Endothelial cell of coronary artery (primary cell): ENCODE data around the gene CEMIP. TPM values are rescaled to one million over a fixed set of nuclear protein-coding genes. Genes with fewer than 3 reads are reported as not detected.

Experiments used
- total RNA-seq: library from RNA; depleted of rRNA; stranded (reverse); fragments of >200 nt; gene quantifications from 2 replicates; pipeline ENCODE4 v1.2.3, GENCODE V29; 2014

The CEMIP gene, protein sequence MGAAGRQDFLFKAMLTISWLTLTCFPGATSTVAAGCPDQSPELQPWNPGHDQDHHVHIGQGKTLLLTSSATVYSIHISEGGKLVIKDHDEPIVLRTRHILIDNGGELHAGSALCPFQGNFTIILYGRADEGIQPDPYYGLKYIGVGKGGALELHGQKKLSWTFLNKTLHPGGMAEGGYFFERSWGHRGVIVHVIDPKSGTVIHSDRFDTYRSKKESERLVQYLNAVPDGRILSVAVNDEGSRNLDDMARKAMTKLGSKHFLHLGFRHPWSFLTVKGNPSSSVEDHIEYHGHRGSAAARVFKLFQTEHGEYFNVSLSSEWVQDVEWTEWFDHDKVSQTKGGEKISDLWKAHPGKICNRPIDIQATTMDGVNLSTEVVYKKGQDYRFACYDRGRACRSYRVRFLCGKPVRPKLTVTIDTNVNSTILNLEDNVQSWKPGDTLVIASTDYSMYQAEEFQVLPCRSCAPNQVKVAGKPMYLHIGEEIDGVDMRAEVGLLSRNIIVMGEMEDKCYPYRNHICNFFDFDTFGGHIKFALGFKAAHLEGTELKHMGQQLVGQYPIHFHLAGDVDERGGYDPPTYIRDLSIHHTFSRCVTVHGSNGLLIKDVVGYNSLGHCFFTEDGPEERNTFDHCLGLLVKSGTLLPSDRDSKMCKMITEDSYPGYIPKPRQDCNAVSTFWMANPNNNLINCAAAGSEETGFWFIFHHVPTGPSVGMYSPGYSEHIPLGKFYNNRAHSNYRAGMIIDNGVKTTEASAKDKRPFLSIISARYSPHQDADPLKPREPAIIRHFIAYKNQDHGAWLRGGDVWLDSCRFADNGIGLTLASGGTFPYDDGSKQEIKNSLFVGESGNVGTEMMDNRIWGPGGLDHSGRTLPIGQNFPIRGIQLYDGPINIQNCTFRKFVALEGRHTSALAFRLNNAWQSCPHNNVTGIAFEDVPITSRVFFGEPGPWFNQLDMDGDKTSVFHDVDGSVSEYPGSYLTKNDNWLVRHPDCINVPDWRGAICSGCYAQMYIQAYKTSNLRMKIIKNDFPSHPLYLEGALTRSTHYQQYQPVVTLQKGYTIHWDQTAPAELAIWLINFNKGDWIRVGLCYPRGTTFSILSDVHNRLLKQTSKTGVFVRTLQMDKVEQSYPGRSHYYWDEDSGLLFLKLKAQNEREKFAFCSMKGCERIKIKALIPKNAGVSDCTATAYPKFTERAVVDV (N-terminal part only)
- 0.19 and 0.27 TPM in 2 replicates for total RNA-seq

DNA sequence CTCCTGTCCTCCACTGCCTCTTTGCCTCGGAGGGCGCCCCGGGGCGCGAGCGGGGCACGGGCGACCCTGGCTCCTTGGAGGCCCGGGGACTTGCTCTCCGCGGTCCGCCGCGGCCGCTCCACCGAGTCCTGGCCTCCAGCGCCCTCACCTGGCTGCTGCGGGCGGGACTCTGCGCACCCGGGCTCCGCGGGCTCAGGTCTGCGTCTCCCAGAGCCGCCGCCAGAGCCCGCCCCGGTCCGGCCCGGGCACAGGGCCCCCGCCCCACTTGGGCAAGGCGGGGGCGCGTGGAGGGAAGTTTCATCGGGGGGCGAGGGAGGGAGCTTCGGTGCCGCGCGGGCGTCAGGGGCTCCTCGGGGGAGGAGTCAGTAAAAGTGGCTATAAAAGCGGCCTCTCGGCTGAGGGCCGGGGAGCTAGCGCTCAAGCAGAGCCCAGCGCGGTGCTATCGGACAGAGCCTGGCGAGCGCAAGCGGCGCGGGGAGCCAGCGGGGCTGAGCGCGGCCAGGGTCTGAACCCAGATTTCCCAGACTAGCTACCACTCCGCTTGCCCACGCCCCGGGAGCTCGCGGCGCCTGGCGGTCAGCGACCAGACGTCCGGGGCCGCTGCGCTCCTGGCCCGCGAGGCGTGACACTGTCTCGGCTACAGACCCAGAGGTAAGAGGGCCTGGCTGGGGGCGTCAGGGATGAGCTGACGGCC is at the start of gene CEMIP:
CEMIP (plus strand) TSS at position 407 of the 694 bp plus-strand sequence. CDS start 94,510 bp downstream, outside the sequence.

DNA sequence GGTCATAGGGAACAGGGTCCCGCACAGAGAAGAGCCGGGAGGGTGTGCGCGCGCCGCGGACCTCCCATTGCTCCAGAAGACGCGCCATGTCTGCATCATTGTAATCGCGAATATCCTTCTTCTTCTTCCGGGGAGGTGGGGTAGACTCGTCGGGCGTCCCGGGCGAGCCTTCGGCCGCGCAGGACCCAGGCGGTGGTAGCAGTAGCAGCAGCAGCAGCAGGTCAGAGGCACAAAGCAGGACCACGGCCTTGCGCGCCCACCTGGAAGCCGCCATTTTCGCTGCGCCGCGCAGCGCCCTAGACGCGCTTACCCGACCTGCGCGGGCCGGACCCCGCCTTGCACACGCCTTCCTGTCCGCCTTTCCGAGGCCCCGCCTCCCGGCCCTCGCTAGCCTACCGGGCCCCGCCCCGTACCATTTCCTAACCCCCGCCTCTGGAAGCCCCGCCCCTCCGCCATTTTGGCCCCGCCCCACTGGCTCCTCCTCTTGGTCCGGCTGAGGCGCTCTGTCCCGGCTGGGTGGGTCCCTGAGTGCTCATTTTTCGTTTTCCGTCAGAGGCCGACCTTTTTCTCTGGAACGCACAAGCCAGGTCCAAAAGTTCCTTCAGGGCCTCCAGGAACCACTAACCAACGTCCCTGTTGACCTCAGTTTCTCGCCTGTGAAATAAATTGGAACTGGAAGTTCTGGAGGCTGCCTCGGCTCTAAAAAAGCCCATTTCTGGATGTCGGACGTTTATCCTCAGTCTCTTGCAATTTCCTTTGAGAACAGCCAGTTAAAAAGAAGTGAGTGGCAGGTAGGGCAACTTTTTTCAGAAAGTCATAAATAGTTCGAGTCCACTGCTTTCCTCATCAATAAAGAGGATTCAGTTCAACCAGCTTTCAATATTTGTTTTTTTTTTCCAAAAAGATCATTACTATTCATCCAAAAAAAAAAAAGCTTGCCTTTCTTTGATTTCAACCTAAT is 210.6 kb downstream of the CEMIP start, which contains the start of gene MESD:
MESD (minus strand) TSS at position 302 of the 961 bp plus-strand sequence; CDS start at position 274, 28 bp downstream.

DNA sequence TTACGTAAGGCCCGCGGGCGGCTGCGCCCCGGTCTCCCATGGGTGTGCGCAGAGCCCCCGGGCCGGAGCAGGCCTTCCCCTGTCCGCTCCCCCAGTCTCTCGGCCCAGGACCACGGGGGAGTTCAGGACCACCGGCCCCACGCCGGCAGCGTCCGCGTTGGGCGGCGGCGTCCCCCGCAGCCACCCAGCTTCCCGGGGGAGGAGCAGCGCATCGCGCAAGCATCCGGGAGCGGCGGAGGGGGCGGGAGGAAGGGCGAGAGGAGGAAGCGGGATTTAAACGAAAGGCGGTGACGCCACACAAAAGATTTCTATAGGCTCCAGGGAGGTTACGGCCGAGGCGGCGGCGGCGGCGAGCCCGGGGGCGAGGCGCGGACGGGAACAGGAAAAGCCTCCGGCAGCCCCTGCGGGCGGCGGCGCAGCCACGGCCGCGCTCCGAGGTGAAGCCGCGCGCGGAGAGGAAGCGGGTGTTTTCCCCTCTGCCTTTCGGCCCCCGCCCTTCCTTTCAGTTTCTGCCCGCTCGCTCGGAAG is 221.5 kb downstream of the CEMIP start, which contains the start of gene TLNRD1:
TLNRD1 (plus strand) TSS at position 300 of the 528 bp plus-strand sequence. CDS start 1,349 bp downstream, outside the sequence.

Other genes with a start within 250 kb of the CEMIP start
- gene ABHD17C, start 84.1 kb upstream of the CEMIP start, total RNA-seq, result 5.4 and 7.0 TPM in 2 replicates
- gene MESD, start 210.4 kb downstream of the CEMIP start, total RNA-seq, result 16.6 and 18.6 TPM in 2 replicates
- 9.2 and 10.2 TPM in 2 replicates for gene TLNRD1, start 221.6 kb downstream of the CEMIP start, total RNA-seq